Bronchial epithelial cell (primary cell): Measurements from ENCODE around the gene MRPS15. TPM values are rescaled to one million over a fixed set of nuclear protein-coding genes. Genes with fewer than 3 reads are reported as not detected.
A peak's percentile ranks its signal among the peaks of the same experiment; 100 is the strongest.

Experiments
- DNase-seq: peaks from one replicate; pipeline ENCODE4 v3.0.0-alpha.2; 2010; ENCODE audit warnings: low read depth
- FAIRE-seq: peaks from 2 replicates; lab custom pipeline; 2011; peaks lifted over from hg19 to GRCh38; lab: Jason Lieb, UNC
- H3K27me3 ChIP-seq: 2 replicates; pipeline ENCODE4 v1.5.1; 2011; ENCODE audit warnings: low read length; ENCODE audit not compliant: control insufficient read depth, insufficient read depth
- H3K36me3 ChIP-seq: 2 replicates; pipeline ENCODE4 v1.5.1; 2011; ENCODE audit warnings: low read length; ENCODE audit not compliant: control insufficient read depth, insufficient read depth
- H3K4me3 ChIP-seq: 2 replicates; pipeline ENCODE4 v1.5.1; 2011; ENCODE audit warnings: mild to moderate bottlenecking, low read depth, low read length, control low read depth
- CTCF ChIP-seq: IDR thresholded peaks from 2 replicates; pipeline ENCODE4 v1.5.1; 2011; ENCODE audit warnings: mild to moderate bottlenecking, moderate library complexity, low read length, control low read depth, inconsistent platforms; ENCODE audit not compliant: insufficient read depth, severe bottlenecking
- total RNA-seq: library from RNA; depleted of rRNA; stranded (reverse); fragments of >200 nt; gene quantifications from 2 replicates; pipeline ENCODE4 v1.2.1, GENCODE V29; 2014

MRPS15 gene
- total RNA-seq, 1 donor from 2014 or later: 64.5 TPM

- FAIRE-seq (no peak), DNase-seq (no peak)
- Histone ChIP-seq H3K27me3 (no peaks in the 10 kb centered on the region), H3K4me3 (no peak overlapping the region), H3K36me3 (no peaks in the 10 kb centered on the region)
- TF ChIP-seq CTCF: no peak
Measured at GRCh38 chr1:36443297-36443696, 20.9 kb downstream of the MRPS15 start.

- DNase-seq: no peak
- Histone ChIP-seq H3K27me3 (no peaks in the 10 kb centered on the region), H3K36me3 (no peaks in the 10 kb centered on the region), H3K4me3 (no peak overlapping the region)
- TF ChIP-seq CTCF: no peak
- no peak for FAIRE-seq
Measured at GRCh38 chr1:36442337-36442736, 21.8 kb downstream of the MRPS15 start.

GRCh38 chr1:36440646-36441045 is 23.5 kb downstream of the MRPS15 start:
- TF ChIP-seq CTCF: no peak
- Histone ChIP-seq H3K4me3 (no peak overlapping the region), H3K36me3 (no peaks in the 10 kb centered on the region), H3K27me3 (no peaks in the 10 kb centered on the region)
- FAIRE-seq (no peak), DNase-seq (no peak)

GRCh38 chr1:36440044-36440443 is 24.1 kb downstream of the MRPS15 start:
- Histone ChIP-seq H3K4me3 (no peak overlapping the region), H3K36me3 (no peaks in the 10 kb centered on the region), H3K27me3 (no peaks in the 10 kb centered on the region)
- no peak for TF ChIP-seq CTCF
- no peak for FAIRE-seq
- no peak for DNase-seq

- Histone ChIP-seq H3K36me3 (no peaks in the 10 kb centered on the region), H3K4me3 (no peak overlapping the region), H3K27me3 (no peaks in the 10 kb centered on the region)
- DNase-seq: no peak
- no peak for TF ChIP-seq CTCF
- no peak for FAIRE-seq
Measured at GRCh38 chr1:36438715-36439114, 25.5 kb downstream of the MRPS15 start.

- no peak overlapping the region for H3K4me3 ChIP-seq
- peak; percentile 99 for FAIRE-seq
Measured at GRCh38 chr1:36436821-36437220, 27.4 kb downstream of the MRPS15 start.

More at GRCh38 chr1:36436821-36437220, 27.4 kb downstream of the MRPS15 start:
- Histone ChIP-seq H3K36me3 (no peaks in the 10 kb centered on the region), H3K27me3 (no peaks in the 10 kb centered on the region)
- peak; percentile 97 for DNase-seq
- TF ChIP-seq CTCF: no peak
